ENCODE results near the gene BABAM2.

The BABAM2 gene

GRCh38 chr2:27954771-27955383, 64.3 kb downstream of the BABAM2 start:
- Histone ChIP-seq H3F3A (ENCODE audit: insufficient read depth) (no peaks in the 10 kb centered on the region), H4K20me1 (ENCODE audit: low read depth, low read length) (no peaks in the 10 kb centered on the region), H3K4me2 (ENCODE audit: low read depth, low read length, poor library complexity, severe bottlenecking) (no peak overlapping the region), H3K27ac (ENCODE audit: low read depth, low read length) (no peak overlapping the region), H3K36me3 (ENCODE audit: low read length) (no peaks in the 10 kb centered on the region), H3K79me2 (ENCODE audit: insufficient read depth, low read length) (0 out of 2 replicates have a peak, but pooled peaks cover 10% of the 10 kb centered on the region), H3K9me3 (ENCODE audit: insufficient read depth, low read length) (no peaks in the 10 kb centered on the region), H2AFZ (ENCODE audit: low read depth, low read length, severe bottlenecking) (no peak overlapping the region), H3K4me3 (ENCODE audit: insufficient read depth, low read length, poor library complexity, severe bottlenecking) (no peak overlapping the region), H3K9me2 (replicated peaks; ENCODE audit: insufficient read depth, low read length) (no peaks in the 10 kb centered on the region), H3K27me3 (ENCODE audit: low read length) (no peaks in the 10 kb centered on the region), H3K9ac (ENCODE audit: low read length) (no peak overlapping the region)
- TF ChIP-seq EZH2phosphoT487 (conservative IDR thresholded peaks at IDR 0.05; ENCODE audit: low read length) (no peak), CTCF (IDR thresholded peaks at IDR 0.05; ENCODE audit: insufficient read depth, low read length, poor library complexity, severe bottlenecking) (no peak)

GRCh38 chr2:27955384-27956161, 65.0 kb downstream of the BABAM2 start:
- Histone ChIP-seq H3F3A (ENCODE audit: insufficient read depth) (no peaks in the 10 kb centered on the region), H3K79me2 (ENCODE audit: insufficient read depth, low read length) (0 out of 2 replicates have a peak, but pooled peaks cover 10% of the 10 kb centered on the region), H3K27me3 (ENCODE audit: low read length) (no peaks in the 10 kb centered on the region), H3K9me2 (replicated peaks; ENCODE audit: insufficient read depth, low read length) (no peaks in the 10 kb centered on the region), H3K9me3 (ENCODE audit: insufficient read depth, low read length) (no peaks in the 10 kb centered on the region), H2AFZ (ENCODE audit: low read depth, low read length, severe bottlenecking) (no peak overlapping the region), H3K9ac (ENCODE audit: low read length) (no peak overlapping the region), H3K4me3 (ENCODE audit: insufficient read depth, low read length, poor library complexity, severe bottlenecking) (no peak overlapping the region), H3K27ac (ENCODE audit: low read depth, low read length) (no peak overlapping the region), H3K36me3 (ENCODE audit: low read length) (no peaks in the 10 kb centered on the region), H3K4me2 (ENCODE audit: low read depth, low read length, poor library complexity, severe bottlenecking) (no peak overlapping the region), H4K20me1 (ENCODE audit: low read depth, low read length) (no peaks in the 10 kb centered on the region)
- TF ChIP-seq CTCF (IDR thresholded peaks at IDR 0.05; ENCODE audit: insufficient read depth, low read length, poor library complexity, severe bottlenecking) (no peak), EZH2phosphoT487 (conservative IDR thresholded peaks at IDR 0.05; ENCODE audit: low read length) (no peak)

GRCh38 chr2:27956888-27957287, 66.4 kb downstream of the BABAM2 start:
- TF ChIP-seq EZH2phosphoT487 (conservative IDR thresholded peaks at IDR 0.05; ENCODE audit: low read length) (no peak), CTCF (IDR thresholded peaks at IDR 0.05; ENCODE audit: insufficient read depth, low read length, poor library complexity, severe bottlenecking) (no peak)
- H3K9ac ChIP-seq (ENCODE audit: low read length): no peak overlapping the region
- H3K36me3 ChIP-seq (ENCODE audit: low read length): no peaks in the 10 kb centered on the region
- H3K27me3 ChIP-seq (ENCODE audit: low read length): no peaks in the 10 kb centered on the region
- no peaks in the 10 kb centered on the region for H3F3A ChIP-seq (ENCODE audit: insufficient read depth)
- no peak overlapping the region for H3K27ac ChIP-seq (ENCODE audit: low read depth, low read length)
- H3K9me2 ChIP-seq (replicated peaks; ENCODE audit: insufficient read depth, low read length): no peaks in the 10 kb centered on the region
- no peak overlapping the region for H3K4me2 ChIP-seq (ENCODE audit: low read depth, low read length, poor library complexity, severe bottlenecking)
- no peaks in the 10 kb centered on the region for H3K9me3 ChIP-seq (ENCODE audit: insufficient read depth, low read length)
- no peak overlapping the region for H3K4me3 ChIP-seq (ENCODE audit: insufficient read depth, low read length, poor library complexity, severe bottlenecking)
- no peak overlapping the region for H2AFZ ChIP-seq (ENCODE audit: low read depth, low read length, severe bottlenecking)
- no peaks in the 10 kb centered on the region for H4K20me1 ChIP-seq (ENCODE audit: low read depth, low read length)
- 0 out of 2 replicates have a peak, but pooled peaks cover 9% of the 10 kb centered on the region for H3K79me2 ChIP-seq (ENCODE audit: insufficient read depth, low read length)

Measured in SU-DHL-6 (cell line).